GM21423 (cell line): ENCODE results near the gene COL4A5.
"Not testable (repeated sequence)": the region's sequence is repeated elsewhere in the genome, so short reads cannot be mapped to it uniquely, and the experiment has no call there.

Source experiments
- ATAC-seq: cut with Tn5 transposase; IDR thresholded peaks from one replicate; pipeline ENCODE4 v1.9.1; 2021; ENCODE audit warnings: mild to moderate bottlenecking, moderate library complexity; ENCODE audit not compliant: unreplicated experiment

COL4A5 gene

DNA sequence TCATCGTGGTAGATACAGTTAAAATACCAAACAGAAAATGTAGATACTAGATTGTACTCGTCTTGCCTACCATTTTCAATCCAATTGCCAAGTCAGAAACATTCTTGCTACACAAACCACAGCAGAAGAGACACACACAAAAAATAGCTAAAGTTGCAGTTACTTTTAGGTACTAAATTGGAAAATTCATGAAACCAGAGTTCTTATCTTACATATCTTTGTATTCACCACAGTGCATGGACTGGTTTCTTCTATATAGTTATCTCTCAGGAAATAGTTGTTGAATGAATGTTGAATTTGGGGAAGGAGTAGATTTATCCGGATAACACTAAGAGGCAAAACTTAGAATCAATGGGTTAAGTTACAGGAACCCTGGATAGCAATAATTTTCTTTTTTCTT is 14.2 kb downstream of the COL4A5 start:
- no peak for ATAC-seq

DNA sequence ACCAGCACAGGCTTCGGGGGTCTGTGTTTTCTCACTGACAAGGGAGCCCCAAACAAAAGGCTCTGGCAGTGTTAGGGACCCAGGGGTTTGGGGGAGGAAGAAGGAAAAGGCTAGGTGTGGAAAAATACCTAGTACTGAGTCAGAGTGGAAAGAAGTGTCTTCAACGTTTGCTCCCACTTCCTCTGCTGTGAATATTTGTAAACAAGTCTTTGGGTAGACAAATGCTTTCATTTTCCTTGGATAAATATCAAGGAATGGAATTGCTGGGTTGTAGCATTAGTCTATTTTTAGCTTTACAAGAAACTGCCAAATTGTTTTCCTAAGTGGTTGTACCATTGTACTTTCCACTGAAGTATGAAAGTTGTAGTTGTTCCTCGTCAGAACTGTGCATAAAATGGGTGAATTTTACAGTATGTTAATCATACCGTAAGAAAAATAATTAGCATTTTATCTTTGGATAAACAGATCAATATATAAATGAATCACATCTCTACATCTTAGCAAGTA is 17.4 kb downstream of the COL4A5 start:
- ATAC-seq, result no peak

DNA sequence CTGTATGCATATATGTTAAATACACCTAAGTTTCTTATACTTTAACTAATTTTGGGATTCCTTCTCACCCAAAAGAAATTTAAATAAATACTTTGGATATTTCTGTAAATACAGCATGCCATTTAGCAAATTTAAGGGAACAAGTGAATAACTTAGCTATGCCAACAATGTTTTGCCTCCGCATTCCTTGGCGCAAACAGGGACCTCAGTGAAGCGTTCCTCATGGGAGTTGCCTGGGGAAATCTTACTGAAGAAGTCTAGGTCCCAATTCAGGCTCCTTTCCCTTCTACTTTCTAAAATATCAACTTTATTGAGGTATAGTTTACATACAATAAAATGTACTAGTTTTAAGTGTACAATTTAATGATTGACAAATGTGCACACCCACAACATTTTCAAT is 25.0 kb downstream of the COL4A5 start:
- no peak for ATAC-seq

DNA sequence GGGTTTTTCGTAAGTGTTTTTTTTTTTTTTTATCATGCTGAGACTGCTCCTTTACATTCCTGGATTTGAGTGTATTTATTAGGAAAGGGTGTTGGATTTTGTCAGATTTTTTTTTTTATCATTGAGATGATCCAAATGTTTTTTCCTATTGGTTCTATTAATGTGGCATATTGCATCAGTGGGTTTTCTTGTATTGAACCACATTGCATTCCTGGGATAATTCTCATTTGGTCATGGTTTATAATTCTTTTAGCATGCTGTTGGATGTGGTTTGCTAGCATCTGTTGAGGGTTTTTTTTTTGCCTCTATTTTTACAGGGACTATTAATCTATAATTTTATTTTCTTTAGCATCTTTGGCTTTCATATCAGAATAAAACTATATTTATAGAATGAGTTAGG is 28.8 kb downstream of the COL4A5 start:
- no peak for ATAC-seq

DNA sequence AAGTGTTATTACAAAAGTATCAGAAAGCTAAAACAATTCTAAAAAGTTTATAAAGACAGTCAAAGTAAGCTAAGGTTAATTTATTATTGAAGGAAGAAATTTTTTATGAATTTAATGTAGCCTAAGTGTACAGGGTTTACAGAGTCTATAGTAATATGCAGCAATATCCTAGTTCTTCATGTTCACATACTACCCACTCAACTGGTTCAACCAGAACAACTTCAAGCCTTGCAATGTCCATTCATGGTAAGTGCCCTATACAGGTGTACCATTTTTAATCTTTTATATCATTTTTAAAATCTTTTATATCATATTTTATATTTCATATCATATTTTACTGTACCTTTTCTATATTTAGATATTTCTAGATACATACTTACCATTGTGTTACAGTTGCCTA is 34.3 kb downstream of the COL4A5 start:
- ATAC-seq, result no peak

DNA sequence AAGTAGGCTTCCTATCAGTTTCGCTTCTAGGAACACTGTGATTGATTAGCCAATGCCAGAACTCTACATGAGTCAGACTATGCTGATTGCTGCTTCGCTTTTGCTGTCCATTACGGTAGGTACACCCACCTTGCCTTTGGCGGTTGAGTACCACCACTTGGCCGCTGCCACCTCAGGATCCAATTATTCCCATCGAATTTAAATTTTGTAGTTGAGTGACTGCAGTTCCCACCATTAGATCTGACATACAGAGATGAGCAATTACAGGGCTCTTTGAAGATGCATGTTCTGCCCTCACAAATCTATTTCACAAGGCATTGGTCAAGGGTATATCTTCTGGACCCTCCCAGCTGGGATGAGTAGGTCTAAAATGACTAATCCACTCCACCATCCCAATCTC is 41.9 kb downstream of the COL4A5 start:
- not testable (repeated sequence) for ATAC-seq

DNA sequence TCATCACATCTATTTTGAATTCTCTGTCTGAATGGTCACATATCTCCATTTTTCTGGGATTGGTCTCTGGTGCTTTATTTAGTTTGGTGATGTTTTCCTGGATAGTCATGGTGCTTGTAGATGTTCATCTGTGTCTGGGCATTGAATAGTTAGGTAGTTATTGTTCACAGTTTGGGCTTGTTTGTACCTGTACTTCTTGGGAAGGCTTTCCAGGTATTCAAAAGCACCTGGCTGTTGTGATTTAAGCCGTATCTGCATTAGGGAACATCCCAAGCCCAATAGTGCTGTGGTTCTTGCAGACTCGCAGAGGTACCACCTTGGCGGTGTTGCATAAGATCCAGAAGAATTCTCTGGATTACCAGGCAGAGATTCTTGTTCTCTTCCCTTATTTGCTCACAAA is 44.6 kb downstream of the COL4A5 start:
- no peak for ATAC-seq

DNA sequence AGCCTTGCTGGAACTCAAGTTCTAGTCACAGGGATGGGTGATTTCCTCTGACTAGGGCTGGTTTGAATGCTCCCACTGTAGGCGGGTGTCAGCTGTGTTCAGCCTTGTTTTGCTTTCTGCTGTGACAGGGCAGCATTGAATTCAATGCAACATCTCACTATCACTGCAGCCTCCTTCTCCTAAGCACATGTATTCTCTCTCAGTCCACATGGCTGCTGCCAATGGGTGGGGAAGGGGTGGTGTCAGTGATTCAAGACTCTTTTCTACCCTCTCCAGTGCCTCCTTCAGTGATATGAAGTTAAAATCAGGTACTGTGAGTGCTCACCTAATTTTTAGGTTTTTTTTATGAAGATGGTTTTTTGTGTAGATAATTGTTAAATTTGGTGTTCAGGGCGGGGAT is 46.3 kb downstream of the COL4A5 start:
- ATAC-seq, result no peak

DNA sequence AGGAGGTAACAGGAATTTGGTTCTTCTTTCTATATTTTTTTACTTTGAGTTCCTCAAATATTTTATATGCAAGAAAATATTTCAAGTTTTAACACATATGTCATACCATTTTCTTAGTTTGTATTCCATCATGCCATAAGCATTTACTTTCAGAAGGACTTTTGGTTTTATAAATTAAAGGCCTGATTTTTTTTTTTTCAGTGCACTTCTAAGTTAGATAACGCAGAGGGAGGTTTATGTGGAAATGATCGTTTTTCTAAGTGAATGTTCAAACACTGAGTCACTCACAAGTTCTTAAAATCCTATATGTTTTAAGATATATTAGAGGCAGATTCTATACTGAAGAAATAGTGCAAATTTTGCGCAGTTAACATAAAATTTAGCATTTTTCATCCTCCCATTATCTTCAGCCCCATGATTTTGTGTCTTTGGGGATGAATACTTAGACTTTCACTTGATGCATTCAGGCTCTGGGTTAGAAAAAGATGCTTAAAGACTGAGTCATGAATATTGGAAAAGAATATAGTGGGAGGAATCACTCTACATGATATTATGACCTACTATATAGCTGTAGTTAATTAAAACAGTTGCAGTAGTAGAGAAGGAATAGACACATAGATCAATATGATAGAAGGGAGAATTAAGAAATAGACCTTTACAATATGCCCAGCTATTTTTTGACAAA is 54.9 kb downstream of the COL4A5 start:
- no peak for ATAC-seq

DNA sequence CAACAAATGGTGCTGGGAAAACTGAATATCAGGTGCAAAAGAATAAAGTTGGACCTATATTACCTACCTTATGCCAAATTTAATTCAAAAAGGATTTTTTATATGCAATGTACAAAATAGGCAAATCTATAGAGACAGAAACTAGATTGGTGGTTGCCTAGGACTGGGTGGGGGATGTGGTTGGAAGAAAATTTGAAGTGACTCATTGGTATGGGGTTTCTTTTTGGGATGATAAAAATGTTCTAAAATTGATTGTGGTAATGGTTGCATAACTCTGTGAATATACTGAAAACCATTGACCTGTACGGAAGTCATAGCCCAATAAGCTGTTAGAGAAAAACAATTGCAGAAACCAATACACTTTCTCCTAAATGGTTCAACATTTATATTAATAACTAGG is 72.1 kb downstream of the COL4A5 start:
- ATAC-seq, result no peak

DNA sequence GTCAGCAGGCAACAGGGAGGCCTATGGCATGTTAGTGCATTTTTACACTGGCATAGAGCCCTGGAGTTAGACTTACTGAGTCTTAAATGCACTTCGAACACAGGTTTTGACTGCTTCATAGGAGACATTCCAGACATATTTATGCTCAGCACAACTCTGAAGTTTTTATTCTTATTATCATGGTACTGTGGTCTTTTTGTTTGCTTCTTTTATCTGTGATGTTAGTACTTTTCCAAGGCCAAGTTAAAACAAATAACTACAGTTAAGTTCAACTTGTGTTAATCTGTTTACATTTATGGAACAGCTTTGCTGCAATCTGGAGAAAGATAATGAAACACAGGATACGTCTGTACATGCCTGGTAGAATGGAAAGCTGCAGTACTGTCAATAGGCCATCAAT is 76.5 kb downstream of the COL4A5 start:
- no peak for ATAC-seq

DNA sequence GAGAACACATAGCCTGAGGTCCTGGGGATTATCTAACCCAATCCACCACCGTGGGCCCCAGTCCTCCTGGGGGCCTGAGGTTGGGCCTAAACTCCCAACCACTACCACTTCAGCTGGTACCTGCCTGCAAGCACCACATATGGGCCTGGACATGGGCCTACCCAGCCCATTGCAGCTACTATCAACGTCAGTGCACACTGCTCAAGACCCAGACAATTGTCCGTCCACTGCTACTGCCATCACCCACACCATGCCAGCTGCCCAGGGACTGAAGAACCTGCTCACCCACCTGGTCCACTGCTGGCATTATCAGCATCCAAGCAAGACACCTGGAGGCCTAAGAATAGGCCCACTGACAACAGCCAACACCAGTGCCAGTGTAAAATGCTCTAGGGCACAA is 88.1 kb downstream of the COL4A5 start:
- ATAC-seq, result no peak

DNA sequence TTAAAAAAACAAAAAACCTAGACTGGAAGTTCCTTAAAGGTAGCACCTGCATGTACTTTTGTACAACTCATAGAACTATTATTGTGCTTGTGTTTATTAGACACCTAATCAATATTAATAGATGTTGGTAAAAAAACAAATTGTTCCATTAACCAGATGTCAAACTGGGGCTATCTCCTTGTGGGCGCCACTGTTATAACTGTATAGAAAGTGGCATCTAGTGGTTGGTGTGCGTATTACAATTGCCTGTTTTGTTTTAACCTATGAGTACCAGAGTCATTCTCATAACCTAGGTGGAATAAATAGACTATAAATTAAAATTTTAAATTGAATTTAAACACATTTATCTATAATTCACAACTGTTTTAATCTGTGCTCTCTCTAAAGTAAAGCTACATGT is 97.4 kb downstream of the COL4A5 start:
- peak; percentile 79 for ATAC-seq

DNA sequence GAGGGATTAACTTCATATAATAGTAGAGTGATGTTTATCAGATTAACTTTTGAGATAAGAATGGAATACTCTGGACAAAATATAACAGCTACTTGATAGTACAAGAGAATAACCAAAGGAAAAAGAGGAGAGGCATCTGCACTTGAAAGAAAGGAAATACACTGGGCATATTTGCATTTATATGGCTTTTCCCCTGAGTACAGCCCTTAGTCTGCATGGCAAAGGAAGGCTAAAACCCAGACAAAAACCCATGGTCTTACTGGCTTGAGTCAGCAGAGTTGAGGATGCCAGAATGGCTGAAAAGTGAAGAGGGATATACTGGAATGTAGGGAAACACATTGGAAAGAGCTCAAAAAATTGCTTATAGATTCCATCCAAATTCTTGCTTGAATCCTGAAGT is 101.6 kb downstream of the COL4A5 start:
- no peak for ATAC-seq

DNA sequence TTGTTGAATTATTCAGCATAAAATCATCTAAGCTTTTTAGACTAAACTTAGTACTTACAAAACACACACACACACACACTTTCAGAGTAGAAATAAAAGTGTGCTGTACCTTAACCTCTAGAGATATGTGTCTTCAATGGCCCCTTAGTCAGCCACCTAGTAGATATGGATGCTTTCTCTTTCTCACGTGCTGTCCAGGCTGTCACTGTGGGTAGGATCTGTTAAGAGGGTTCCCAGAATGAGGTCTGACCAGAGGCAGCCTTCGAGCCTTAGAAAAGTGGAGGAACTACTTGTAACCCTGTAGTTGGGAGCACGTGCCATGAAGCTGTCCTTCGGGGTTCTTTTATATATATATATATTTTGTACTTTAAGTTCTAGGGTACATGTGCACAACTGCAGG is 117.9 kb downstream of the COL4A5 start:
- ATAC-seq, result no peak

DNA sequence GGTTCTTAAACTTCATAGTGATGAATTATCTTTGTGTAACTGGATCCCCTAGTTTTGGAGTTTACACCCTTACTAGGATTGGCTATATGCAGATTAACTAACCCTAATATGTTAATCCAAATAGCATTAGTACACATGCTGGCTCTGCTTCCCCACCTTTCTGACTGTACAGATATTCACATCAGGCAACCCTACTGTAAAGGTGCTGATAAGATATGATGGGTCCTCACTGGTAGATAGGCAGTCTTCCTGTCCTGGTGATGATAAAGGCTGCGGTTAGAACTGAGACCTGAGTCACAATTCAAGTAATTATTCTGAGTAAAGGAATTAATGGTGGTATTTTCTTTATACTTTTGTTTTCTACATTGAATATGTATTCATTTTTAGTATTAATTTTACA is 118.6 kb downstream of the COL4A5 start:
- no peak for ATAC-seq

DNA sequence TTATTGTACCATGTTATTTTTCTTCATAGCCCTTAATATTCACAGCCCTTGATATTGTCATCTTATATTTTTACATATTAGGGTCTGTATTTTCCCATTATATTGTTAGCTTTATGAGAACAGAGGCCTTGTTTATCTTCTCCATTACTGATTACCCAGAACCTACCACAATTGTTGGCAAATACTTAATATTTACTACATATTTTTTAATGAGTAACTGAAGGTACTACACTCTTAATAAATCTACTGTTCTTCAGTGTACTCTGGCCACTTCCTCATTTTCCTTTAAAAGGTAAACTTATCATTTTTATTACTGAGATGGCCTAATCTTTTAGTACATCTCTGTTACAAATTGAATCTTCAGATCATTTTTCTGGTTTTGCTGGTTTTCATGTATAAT is 133.5 kb downstream of the COL4A5 start:
- no peak for ATAC-seq

DNA sequence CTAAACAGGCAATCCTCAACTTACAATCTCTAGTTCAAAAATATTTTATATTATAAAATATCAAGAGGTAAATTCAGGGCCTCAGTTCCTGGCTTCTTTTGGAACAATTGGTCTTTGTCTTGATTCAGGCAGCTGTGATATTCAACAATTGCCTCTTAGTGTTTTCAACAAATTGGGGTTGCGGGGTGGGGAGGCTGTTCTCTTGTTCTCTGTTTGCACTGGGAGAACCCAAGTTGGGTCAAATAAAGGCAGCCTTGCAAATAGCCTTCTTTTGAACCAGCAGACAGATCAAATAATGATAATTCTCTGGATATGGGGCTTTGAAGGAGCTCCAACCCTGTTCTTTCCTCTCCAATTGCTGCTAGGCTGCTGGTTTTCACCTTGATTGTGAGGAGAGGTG is 142.5 kb downstream of the COL4A5 start:
- ATAC-seq, result no peak

DNA sequence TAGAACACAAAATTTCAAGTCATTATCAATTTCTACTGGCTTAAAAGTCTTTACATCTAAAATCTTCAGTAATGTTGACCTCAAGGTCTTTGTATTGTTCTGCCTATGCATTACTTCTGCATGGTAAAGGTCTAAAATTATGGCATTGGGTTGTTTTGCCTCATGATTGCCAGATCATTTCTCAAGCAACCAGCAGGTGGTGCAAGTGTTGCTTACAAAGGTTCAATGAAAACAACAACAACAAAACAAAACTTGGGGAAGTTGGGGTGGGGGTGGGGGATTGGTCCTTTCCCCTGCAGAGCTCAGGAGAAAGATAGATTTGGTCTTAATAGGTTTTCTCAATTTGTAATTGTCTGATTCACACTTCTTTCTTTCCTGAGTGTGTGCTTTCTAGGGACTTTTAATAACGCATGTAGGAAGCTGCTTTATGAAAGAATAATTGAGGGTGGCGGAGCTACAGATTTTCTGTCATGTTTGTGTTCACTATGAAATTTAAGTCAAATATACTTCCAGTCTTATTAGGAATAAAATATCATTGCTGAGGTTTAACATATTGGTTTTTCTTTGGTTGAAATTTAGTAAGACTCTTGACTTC is 145.1 kb downstream of the COL4A5 start:
- ATAC-seq, result no peak

DNA sequence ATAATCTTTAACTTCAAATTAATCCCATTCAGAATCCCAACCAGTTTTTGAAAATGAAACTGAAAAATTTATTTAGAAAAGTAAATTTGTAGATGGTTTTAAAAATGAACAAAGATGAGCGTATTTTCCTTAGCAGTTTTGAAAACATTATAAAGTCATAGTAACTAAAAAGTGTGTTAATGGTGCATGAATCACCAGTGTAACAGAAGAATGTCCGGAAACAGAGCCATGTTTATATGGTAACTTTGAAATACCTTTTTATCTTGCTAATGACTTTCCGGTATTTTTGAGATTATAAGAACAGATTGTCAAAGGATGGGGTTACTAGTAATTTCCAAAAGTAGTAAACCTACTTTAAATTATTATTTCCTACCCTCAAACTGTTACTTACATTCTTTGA is 150.9 kb downstream of the COL4A5 start:
- ATAC-seq, result no peak

DNA sequence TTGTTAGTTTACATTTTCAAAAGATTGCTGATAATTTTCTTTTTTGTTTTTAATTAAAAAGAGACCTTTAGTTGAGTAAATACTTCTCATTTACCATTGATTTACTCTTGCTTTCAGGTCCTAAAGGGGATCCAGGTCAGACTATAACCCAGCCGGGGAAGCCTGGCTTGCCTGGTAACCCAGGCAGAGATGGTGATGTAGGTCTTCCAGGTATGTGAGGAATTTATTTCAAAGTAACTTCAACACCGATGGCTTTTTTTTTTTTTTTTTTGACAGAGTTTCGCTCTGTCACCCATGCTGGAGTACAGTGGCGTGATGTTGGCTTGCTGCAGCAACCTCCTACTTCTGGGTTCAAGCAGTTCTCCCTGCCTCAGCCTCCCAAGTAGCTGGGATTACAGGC is 161.6 kb downstream of the COL4A5 start:
- no peak for ATAC-seq

DNA sequence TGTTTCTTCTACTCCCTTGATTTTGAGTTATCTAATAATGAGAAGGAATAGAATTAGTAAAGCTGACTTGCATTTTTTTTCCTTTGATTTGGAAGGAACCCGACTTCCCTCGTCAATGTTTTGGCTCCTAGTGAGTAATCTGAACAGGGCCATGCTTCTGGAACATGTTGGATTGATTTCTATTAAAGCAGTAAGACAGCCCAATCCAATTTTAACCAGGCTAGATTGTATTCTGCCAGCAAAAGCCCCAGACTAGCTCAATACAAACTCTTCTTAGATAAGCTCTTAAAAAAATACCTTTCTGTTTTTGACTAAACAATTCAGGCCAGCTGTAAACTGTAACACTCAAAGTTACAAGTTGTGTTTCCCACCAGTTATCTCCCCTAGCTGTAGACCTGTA is 170.5 kb downstream of the COL4A5 start:
- no peak for ATAC-seq

DNA sequence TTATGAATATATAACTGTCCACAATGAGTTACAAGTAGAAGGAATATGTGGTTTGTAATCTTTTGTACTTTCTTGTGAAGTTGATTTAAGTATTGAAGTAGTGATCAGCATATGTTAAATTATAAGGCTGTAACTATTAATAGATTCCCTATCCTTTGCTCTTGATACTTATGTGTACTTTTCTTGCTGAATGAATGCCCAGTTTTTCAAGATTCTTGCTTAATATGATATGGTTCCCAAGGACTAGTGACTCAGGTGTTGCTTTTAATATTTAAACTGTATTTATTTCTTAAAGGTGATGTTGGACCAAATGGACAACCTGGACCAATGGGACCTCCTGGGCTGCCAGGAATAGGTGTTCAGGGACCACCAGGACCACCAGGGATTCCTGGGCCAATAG is 175.0 kb downstream of the COL4A5 start:
- ATAC-seq, result no peak
